ENCODE measurements around the gene FMN1.
A peak's percentile ranks its signal among the peaks of the same experiment; 100 is the strongest.

Gene FMN1

DNA sequence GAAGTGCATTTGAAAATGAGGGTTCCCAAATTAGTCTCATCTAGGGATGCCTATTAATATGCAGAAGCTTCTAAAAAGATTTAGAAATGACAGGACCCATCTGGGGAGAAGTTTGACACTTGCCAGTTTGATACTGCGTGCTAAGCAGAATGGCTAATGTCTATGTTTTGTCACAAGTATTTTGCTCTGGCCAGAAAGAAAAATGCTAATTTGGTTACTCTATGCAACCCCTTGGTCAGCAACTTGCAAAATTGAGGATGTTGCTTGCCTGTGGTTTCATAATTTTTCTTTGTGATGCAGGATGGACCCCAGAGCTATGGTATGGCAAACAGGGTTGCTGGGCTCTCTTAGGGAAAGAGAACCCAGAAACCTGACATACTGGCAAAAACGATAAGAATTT lies 148.2 kb downstream of the FMN1 start:
- no peak for FAIRE-seq

DNA sequence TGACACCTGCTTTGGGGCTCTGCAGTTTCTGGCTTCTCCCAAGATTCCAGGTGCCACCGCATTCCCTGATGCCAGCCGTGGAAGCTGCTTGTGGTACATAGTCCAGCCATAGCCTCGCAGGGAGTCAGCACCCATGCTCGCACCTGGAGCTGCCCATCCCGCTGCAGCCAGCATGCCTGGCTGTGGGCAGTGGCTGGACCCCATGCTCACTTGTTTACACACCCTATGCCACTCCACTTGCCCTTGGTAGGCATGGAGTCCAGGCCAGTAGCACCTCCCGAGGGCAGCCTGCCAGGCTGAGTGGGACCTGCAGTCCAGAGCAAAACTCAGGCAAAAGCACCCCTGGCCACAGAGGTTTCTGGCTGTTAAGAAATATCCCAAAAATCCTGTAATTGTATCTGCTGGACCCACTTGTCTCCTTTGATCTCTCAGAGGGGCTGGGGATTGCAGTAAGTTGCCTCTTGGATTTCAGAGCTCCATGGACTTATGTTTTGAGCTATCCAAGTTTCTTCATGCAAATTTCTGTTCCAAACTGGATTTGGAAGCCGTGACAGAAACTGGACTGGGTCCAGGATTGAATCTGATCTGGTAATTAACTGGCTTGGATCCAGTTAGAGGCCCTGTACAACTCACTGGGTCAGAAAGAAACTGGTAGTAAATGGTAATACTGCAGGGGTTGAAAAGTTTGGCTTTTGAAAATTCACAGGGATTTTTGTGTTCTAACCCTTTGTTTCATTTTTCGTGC lies 149.3 kb downstream of the FMN1 start:
- no peak for FAIRE-seq

DNA sequence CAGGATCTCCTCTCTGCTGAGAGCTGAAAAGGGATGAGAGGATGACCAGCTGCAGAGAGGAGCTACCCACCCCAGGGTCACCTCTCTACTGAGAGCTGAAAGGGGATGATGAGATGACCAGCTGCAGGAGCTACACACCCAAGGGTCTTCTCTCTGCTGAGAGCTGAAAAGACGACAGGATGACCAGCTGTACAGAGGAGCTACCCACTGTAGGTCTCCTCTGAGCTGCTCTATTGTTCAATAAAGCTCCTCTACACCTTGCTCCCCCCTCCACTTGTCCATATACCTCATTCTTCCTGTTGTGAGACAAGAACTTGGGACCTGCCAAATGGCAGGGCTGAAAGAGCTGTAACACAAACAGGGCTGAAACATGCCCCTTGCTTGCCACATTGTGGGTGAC lies 149.9 kb downstream of the FMN1 start:
- no peak for FAIRE-seq

DNA sequence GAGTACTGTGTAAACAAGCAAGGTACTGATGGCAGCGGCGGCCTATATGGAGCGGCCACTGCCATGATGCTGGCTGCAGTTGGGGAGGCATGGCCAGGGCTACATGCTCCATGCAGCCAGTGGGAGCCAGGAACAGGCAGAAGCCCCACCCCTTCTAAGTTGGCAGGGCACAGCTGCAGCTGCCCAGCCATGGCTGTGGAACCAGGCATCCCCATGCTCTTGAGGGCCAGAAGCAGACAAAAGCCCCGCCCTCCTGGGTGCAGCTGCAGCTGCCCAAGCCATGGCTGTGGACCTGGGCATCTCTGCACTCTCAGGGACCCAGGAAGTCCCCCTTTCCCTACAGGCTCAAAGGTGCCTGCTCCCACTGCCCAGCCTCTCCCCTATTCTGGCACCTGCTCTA lies 150.9 kb downstream of the FMN1 start:
- no peak for FAIRE-seq

DNA sequence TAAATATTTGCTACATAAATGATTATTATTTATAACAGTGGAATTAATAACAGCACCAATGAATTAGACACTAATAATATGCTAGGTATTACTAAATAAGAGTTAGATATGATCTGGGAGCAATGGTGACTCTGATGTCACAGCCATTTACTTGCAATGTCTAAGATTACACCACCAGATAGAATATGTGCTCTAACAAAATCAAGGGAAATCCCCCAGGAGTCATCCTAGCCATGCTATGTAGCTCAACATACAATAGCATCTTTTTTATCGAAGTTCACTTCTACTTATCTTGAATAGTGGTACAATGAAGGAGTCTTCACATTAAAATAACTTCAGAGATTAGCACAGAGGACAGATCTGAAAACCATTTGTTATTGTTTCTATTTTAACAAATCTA lies 154.0 kb downstream of the FMN1 start:
- FAIRE-seq: no peak

DNA sequence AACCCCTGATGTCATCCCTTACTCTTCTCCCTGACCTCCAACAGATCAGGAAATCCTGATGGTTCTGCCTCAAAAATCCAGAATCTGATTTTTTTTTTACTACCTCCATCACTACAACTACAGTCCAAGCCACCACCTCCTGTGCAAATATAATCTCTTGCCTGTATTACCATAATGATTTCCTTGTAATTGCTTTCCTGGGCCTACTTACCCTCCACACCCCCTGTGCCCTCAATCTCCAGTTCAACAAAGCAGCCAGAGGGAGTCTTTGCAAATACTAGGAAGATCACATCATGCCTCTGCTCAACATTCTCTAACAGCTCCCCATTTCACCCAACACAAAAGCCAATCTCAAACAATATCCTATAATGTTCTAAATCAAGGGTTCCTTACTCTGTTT lies 159.9 kb downstream of the FMN1 start:
- FAIRE-seq: no peak

DNA sequence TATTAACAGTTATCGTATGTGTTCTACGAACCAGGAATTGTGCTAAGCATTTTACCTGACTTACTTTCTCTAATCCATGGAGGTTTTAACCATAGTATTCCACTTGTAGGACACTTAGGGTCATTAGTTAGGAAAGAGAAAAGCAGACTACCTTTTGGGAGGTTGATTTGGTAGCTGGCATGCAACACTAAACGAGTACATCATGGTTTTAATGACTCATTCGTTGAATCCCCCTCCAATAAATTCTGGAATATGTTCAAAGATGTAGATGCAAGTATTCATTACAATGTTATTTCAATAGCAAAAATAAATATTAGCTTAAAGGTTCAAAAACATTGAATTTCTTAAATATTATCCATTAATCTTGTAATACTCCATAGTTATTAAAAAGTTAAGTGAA lies 162.5 kb downstream of the FMN1 start:
- no peak for FAIRE-seq

DNA sequence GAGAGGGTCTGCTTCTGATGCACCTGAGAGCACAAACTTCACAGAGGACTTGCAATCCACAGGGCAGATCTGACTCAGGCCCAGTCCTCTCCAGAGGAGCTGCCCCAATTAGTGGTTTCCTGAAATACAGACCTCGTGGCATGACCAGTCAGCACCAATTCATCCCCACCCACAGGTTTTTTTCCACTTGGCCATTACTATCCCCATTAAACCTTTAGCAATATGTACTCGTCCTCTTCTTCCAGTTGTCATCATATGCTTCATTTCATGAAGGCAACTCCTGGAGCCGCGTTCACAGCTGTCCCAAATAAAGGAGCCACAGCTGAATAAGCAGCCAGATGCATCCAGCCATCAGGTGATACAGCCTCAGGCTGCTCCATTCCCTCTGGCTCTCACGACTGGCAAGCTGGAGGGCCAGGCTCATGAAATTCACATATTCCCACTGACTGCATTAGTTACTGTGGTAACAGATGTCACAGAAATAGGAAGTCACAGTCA lies 163.1 kb downstream of the FMN1 start:
- no peak for FAIRE-seq

DNA sequence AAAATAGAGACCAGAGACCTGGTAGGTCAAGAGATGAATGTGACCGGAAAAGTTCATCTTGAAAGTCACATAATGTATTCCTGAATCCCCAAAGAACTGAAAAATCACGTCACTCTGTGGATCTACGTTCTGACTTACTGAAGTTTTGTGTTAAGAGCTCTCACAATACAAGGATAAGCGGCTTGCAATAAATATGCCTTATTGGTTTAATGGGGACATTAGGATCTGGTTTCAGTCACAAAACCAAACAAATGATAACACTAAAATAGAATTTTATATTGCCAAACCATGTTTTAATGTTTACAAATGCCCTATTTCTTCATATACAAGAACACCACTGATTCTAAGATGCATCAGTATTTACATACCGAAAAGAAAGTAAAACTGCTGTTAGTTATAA lies 164.2 kb downstream of the FMN1 start:
- no peak for FAIRE-seq

DNA sequence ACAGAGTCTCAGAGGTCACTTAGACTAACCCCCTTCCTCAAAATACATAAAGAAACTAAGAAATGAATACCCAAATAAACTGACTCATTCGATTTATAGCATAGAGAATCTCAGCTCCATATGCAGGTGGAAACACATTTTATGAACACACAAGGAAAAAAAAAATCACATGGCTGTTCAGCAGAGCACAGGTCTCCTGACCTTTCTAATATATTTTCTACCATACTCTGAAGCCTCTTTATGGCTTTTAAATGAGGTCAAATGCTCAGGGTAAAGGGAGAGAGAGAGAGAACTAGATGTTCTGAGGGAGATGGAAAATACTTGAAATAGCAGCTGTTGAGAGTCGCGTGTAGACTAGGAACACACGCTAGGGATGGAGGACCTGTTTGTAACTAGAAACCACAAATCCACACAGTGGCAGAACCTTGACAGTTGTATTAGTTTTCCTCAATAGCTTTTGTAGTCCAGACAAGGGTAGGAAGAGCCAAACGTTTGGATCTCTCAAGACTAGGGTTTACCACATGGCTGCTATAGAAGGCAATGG lies 165.3 kb downstream of the FMN1 start:
- FAIRE-seq: no peak

DNA sequence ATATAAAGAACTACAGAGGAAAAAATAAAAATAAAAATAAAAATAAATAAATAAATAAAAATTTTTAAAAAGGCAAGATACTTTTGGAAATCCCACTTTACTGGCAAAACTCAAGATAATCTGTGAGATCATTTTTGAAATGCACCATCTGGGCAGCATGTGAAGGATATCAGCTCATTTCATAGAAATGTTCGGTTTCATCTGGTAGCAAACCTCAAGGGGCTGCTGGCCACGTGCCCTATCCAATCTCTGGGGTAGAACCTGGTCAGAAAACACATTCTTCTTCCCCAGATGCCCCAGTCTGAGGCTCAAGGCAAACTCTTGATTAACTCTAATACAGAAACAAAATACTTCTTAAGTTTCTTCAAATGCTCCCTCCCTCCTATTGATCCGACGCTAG lies 166.0 kb downstream of the FMN1 start:
- no peak for FAIRE-seq

DNA sequence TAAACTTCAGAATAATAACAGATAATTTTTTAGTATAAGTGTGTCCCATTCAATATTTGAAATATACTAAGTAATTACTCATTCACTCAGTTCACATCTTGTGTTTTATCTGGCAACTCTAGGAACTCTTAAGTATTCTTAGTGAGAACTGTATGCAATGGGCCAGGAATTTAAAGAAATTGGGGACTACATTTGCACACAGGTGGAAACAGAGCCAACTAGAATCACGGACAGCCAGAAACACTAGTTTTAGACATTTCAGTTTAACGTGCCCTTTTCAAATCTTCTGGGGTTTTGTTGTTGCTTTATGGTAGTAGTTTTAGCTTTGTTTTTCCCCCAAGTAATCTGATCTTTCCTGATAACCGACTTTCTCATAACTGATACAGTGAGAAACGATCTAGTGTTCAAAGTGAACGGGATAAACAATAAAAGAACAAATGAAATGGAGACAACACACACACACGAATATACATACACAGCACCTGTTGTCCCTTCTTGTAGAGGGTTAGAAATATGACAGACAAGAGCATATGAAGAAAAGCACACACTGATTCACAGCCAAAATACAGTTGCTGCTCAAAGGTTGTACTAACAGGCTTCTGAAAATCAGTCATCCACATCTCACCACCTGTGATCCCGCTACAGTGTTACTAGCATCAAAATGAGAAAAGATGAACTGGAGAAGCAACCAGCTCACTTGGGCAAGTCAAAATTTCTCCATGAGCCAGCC lies 167.0 kb downstream of the FMN1 start:
- FAIRE-seq: no peak

DNA sequence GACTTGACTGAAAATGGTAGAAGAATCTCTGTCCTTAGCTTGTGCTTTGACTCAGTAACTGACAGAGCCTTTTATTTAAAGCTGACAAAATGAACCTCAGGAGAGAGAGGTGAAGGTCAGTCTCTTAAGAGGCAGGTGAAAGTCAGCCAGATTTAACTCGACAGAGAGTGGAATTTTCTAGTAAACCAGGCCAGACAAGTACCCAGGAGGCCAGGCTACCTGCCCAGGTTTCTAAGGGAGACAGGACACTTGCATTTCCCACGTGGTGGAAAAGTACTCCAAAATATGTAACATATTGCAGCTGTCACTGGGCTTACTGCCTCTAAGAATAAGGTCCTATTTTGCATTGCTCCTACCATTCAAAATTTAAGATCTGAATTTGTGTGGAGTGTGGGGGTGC lies 167.9 kb downstream of the FMN1 start:
- no peak for FAIRE-seq

DNA sequence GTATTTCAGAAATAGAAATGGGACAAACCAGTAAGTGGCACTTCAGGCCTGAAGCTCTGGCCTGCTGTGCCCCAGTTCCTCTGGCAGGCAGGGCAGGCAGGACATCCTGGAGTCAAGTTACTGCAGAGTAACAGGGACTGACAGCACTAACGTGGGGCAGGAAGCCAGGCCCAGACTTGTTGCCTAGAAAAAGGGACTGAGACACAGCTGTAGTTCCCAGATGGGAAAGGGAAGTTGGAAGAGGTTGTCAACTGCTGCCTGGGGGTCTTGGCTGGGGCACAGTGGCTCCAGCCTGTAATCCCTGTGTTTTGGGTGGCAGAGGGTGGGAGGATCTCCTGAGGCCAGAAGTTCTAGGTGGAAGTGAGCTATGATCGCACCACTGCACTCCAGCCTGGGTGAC lies 171.9 kb downstream of the FMN1 start:
- no peak for FAIRE-seq

DNA sequence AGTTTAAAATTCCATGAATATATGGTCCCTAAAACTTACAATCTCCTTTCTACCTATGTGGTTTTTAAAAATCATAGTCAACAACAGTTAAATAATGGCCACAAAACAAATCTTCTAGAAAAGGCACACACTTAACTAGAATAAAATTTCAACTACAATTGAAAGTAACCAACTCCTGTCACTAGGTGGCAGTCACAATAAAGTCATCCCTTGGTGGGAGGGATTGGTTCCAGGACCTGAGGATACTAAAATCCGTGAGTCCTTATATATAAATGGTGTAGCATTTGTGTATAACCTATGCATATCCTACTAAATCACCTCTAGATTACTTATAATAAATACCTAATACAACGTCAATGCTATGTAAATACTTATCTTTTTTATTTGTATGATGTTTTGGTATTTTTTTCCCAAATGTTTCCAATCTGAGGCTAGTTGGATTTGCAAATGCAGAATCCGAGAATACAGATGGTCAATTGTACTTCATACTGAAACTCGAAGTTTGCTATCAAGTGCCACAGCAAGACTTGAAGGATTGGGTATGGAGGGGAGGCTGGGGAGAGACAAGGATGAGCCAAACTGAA lies 172.6 kb downstream of the FMN1 start:
- peak; percentile 81 for FAIRE-seq

DNA sequence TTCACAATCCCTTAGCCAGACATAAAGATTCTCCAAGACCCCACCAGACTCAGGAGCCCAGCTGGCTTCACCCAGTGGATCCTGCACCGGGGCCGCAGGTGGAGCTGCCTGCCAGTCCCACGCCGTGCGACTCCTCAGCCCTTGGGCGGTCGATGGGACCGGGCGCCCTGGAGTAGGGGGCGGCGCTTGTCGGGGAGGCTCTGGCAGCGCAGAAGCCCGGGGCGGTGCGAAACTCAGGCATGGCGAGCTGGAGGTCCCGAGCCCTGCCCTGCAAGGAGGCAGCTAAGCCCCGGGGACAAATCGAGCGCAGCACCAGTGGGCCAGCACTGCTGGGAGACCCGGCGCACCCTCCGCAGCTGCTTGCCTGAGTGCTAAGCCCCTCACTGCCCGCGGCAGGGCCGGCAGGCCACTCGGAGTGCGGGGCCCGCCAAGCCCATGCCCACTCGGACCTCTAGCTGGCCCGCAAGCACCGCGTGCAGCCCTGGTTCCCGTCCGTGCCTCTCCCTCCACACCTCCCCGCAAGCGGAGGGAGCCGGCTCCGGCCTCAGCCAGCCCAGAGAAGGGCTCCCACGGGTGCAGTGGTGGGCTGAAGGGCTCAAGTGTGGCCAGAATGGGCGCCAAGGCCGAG lies 175.0 kb downstream of the FMN1 start:
- no peak for FAIRE-seq

DNA sequence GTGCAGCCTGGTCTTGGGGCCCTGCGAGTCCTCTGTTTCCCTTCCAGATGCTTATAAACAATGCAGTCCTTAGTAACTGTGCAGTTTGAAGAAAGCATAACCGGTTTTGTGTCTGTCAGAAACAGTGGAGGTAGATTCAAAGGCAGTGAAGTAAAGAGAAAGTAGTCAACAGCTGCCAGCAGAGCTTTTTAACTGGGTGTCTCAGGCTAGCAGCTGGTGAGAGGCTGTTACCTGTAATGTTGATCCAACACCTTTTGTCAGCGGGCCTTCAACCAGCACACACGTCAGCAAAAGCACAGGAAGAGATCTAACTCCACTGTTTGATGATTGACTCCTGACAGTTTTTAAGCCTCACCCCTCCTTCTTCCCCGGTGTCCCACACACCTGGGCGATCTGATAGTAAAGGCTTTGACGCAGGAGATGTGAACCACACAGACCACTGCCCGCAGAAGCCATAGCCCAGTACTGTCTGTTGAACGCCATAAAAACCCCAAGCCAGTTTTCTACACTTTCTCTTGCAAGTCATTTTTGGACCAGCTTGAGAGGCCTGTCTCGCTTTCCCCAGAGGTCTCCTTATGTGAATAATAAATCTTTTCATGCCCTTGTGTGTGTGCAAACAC lies 178.0 kb downstream of the FMN1 start:
- no peak for FAIRE-seq

DNA sequence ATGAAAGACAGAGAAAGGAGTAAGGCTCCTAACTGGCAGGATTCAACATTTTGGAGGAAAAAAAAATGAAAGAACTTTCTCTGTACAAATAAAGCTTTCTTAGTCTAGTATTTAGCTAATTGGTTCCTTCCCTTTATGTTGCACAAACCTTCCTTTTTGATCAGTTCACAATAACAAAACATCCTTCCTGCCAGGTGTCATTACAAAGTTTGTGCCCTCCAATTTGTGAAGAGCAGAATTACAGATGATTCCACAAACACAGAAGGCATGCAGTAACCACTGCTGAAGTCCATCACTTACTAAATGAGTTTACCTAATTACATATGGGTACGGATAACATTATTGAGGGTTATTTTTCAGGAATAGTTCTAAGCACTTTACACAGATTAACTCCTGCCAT lies 179.9 kb downstream of the FMN1 start:
- no peak for FAIRE-seq

DNA sequence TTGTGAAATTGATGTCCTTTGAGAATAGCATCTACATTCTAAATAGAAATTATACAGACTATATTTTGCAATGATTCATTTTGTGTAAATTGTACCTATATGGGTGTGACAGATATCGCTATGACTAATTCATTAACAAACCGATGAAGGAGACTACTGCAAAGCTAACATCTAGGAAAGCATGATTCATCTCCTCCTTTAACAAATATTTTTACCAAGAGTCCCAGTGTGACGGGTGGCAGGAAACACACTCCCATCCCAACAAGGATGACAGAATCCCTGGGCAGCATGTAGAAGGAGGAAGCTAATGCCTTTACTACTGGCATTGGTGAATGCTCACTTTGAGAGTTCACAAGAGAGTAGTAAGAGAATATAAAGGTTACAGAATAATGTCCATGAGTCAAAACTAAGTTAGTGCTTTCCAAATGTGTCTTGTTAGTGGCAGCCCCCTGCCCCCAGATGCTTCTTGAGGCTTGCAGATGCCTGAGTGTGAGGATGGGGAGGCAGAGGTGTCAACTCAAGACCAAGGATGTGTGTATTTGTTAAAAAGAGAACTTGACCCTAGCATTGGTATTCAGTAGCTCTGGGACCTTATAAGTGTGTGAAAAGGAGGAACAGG lies 180.6 kb downstream of the FMN1 start:
- FAIRE-seq: no peak

DNA sequence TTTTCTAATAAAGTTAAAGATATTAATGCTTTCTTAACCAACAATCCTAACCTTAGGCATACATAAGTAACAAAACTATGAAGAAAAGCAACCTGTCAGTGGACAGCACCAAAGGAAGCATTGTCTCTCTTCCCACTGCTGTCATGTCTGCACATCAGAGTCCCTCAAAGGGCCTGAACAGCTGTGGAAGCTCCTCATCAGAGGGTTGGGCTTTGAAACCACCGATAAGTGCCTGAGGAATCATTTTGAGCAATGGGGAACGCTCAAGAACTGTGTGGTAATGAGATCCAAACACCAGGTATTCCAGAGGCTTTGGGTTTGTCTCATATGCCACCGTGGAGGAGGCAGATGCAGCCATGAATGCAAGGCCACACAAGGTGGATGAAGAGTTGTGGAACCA lies 182.5 kb downstream of the FMN1 start:
- FAIRE-seq: no peak

DNA sequence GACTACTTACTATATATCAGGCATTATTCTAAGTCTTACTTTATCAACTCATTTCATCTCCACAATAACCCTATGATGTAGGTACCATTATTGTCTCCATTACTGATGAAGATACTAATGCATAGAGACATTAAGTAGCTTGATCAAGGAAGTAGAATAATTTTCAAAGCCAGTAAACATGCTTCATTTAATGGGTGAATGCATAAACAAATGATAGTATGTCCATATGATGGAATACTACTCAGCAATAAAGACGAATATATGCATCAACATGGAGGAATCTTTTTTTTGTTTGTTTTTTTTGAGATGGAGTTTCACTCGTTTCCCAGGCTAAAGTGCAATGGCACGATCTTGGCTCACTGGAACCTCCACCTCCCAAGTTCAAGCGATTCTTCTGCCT lies 184.9 kb downstream of the FMN1 start:
- no peak for FAIRE-seq

DNA sequence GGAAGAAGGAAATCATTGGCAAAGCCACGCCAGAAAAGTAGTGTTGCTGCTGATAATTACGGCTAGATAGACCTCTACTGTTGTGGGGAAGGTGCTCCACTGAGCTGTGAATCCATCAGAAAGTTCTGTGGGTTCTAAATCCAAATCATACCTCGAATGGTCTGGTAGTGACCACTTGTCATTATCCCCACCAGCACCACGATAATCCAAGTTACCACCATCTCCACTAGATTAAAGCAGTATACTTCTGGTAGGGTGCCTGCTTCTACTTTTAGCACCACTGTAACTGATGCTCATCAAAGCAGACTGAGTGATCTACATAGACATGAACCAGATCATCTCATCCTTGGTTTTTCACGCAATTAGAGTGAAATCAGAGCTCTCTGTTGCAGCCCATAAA lies 185.5 kb downstream of the FMN1 start:
- no peak for FAIRE-seq
